NCI-H2171 (cell line): ENCODE measurements around the gene HMGCL.
"Not testable (repeated sequence)": the region's sequence is repeated elsewhere in the genome, so short reads cannot be mapped to it uniquely, and the experiment has no call there.

Experiments used
- DNase-seq: peaks from one replicate; lab custom pipeline; 2025; lab: John Stamatoyannopoulos, UW

Gene HMGCL

GRCh38 chr1:23825076-23825761 is at the start of gene HMGCL:
HMGCL (minus strand) TSS chr1:23825429; CDS start chr1:23825415, 14 bp downstream.
- peak; percentile 96 for DNase-seq

DNA sequence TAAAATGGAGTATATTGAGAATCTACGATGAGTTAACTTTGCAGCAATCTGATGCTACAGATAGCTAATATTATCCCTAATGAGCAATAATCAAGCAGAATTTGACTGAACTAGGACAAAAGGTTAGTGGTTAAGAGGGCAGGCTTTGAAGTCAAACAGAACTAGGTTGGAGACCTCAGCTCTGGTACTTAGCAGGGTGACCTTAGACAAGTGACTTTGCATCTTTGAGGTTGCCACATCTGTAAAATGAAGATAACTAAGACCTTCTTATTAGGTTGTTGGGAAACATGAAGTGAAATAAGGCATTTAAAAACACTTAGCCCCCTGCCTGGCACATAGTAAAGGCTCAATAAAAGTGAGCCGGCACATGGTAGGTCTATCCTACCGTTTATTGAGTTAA is 47.2 kb upstream of the HMGCL start:
- DNase-seq = no peak

DNA sequence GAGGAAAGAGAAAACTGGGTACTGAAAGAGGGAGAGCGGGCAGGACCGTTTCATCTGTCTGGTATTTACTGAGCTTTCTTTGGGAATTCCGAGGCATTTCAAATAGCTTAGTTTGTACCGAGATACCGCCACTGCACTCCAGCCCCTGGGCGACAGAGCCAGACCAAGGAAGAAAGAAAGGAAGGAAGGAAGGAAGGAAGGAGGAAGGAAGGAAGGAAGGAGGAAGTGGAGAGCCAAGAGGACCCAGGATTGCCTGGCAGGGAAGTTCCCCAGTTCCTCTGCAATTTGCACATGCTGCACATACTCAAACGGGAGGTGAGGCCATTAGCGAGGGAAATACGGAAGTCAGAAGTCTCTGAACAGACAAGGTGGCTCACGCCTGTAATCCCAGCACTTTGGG is 43.8 kb upstream of the HMGCL start:
- no peak for DNase-seq

DNA sequence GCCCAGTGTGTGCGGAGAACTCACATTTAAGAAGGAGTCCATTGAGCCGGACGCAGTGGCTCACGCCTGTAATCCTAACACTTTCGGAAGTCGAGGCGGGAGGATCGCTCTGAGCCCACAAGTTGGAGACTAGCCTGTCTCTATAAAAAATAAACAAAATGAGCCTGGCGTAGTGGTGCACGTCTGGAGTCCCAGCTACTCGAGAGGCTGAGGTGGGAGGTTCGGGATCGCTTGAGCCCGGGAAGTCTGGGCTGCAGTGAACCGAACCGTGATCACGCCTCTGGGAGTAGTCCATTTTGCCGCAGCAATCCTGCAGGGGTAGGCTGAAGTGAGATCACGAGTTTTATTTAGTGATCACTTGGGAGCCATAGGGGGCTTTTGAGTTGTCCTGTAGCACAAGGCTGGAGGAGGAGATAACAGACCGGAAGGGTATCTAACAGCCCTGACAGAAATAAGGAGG is 43.4 kb upstream of the HMGCL start:
- peak; percentile 57 for DNase-seq

DNA sequence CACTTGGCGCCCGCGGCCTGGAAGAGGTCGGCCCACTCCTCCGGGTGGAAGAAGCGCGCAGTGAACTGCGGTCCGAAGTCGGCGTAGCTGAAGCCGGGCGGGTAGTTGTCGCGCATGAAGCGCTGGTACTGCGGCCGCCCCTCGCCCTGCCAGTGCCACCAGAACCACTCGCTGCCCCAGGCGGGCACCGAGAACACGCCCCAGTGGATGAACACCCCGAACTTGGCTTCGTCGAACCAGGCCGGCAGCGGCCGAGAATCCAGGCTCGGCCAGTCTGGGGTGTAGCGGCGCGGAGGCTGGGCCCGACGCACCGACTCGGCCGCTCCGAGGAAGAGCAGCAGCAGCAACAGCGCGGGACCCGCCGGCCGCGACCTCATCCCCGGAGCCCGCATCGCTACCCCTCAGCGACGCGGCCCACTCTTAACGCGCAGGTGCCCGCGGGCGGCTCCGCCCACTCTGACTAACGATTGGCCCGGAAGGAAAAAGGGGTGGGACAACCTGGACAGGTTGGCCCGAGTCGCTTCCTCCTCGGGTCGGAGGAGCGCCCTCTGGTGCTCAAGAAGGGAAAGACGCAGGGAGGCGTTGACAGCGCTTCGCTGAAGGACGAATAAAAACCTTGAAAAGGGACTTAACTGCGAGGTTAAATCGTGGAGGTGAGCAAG is 42.8 kb upstream of the HMGCL start, which contains the start of gene FUCA1:
Gene FUCA1 (minus strand): TSS at position 396 of the 662 bp plus-strand sequence. CDS start 4 bp downstream, at position 392.
- peak; percentile 99 for DNase-seq

- no peak for DNase-seq
Measured at GRCh38 chr1:23867542-23867894, 42.3 kb upstream of the HMGCL start.

- DNase-seq = no peak
Measured at GRCh38 chr1:23865543-23865930, 40.3 kb upstream of the HMGCL start.

- no peak for DNase-seq
Measured at GRCh38 chr1:23864801-23865542, 39.7 kb upstream of the HMGCL start.

DNA sequence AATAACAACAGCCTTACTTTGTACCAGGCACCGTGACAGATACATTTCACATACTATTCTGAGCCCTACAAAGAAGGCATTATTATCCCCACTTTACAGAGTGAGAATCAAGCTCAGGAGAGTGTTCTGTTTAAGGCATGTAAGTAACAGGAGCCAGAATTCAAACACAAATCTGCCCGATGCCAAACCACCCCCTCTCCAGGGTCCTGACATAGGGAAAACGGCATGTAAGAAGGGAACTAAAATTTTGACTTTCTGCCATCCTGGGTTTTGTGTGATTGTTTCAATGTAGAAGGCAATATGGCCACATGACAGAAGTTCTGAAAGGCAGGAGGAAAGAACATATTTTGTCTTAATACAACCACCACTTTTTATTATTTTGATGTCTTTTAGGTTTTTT is 37.4 kb upstream of the HMGCL start:
- DNase-seq = no peak

- DNase-seq = no peak
Measured at GRCh38 chr1:23854568-23854967, 29.3 kb upstream of the HMGCL start.

GRCh38 chr1:23853124-23853523 is 27.9 kb upstream of the HMGCL start:
- not testable (repeated sequence) for DNase-seq

DNA sequence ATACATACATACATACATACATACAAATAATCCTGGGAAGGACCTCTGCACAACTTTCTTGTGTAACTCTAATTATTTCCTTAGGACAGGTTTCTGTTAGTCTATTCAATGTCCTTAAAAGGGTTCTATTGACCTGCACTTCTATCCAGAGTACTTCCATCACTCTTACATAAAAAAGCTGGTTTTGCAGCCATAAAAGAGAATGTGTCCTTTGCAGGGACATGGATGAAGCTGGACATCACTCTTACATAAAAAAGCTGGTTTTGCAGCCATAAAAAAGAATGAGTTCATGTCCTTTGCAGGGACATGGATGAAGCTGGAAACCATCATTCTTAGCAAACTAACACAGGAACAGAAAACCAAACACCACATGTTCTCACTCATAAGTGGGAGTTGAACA is 26.2 kb upstream of the HMGCL start:
- DNase-seq = not testable (repeated sequence)

- no peak for DNase-seq
Measured at GRCh38 chr1:23848673-23849616, 23.7 kb upstream of the HMGCL start.

DNA sequence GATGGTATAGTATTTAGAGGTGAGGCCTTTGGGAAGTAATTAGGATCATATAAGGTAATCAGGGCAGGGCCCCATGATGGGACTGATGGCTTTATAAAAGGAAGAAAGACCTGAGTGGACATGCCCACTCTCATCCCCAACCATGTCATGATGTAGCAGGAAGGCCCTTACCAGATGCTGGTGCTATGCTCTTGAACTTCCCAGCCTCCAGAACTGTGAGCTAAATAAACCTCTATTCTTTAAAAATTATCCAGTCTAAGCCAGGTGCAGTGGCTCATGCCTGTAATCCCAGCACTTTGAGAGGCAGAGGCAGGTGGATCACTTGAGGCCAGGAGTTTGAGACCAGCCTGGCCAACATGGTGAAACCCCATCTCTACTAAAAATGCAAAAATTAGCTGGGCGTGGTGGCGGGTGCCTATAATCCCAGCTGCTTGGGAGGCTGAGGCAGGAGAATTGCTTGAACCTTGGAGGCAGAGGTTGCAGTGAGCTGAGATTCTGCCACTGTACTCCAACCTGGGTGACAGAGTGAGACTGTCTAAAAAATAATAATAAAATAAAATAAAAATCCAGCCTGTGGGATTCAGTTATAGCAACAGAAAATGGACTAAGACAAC is 22.4 kb upstream of the HMGCL start:
- DNase-seq = not testable (repeated sequence)

- no peak for DNase-seq
Measured at GRCh38 chr1:23845163-23845562, 19.9 kb upstream of the HMGCL start.

- no peak for DNase-seq
Measured at GRCh38 chr1:23843644-23844043, 18.4 kb upstream of the HMGCL start.

GRCh38 chr1:23838401-23838866 is 13.2 kb upstream of the HMGCL start:
- DNase-seq = peak; percentile 78

- no peak for DNase-seq
Measured at GRCh38 chr1:23837908-23838307, 12.7 kb upstream of the HMGCL start.

DNA sequence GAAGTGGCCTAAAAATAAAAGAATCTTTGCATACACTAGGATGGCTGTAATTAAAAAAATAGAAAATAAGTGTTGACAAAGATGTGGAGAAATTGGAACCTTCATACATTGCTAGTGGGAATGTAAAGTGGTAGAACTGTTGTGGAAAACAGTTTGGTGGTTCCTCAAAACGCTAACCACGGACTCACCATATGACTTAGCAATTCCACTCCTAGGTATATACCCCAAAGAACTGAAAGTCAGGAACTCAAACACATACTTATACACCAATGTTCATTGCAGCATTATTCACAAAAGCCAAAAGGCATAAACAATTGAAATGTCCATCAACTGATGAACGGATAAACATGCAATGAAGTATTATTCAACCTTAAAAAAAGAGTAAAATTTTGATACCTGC is 10.8 kb upstream of the HMGCL start:
- no peak for DNase-seq

- not testable (repeated sequence) for DNase-seq
Measured at GRCh38 chr1:23834156-23834555, 8.9 kb upstream of the HMGCL start.

GRCh38 chr1:23827717-23828116 is 2.5 kb upstream of the HMGCL start:
- DNase-seq = no peak
